GM13977 (cell line): ENCODE measurements around the gene GSTM4.

ENCODE experiments used
- DNase-seq: peaks from one replicate; pipeline ENCODE4 v3.0.0; 2012; ENCODE audit warnings: low spot score
- CTCF ChIP-seq: IDR thresholded peaks from 2 replicates; pipeline ENCODE4 v1.5.1; 2012; ENCODE audit warnings: mild to moderate bottlenecking, control low read depth; ENCODE audit not compliant: insufficient read depth; ENCODE audit errors: extremely low read depth, missing control alignments
- in situ Hi-C: fragments of 300-500 bp; cut with MboI; formaldehyde crosslinking; loops from one replicate; pipeline ENCODE4 v1.12.0; 2022; ENCODE audit warnings: low sequenced_read_pairs, low pct_unique_long_range_greater_than_20kb, mixed read lengths, inconsistent platforms; ENCODE audit not compliant: unreplicated experiment

Gene GSTM4

GRCh38 chr1:109655615-109656519, at the start of gene GSTM4:
Gene GSTM4 (plus strand): TSS chr1:109656099. CDS start chr1:109656390, 291 bp downstream.
- in situ Hi-C loops: no loop called here
- TF ChIP-seq CTCF: no peak
- peak; percentile 93 for DNase-seq

GRCh38 chr1:109609881-109610280, 46.0 kb upstream of the GSTM4 start:
- in situ Hi-C loops: no loop called here
- TF ChIP-seq CTCF: no peak

GRCh38 chr1:109610609-109611307, 45.1 kb upstream of the GSTM4 start:
- DNase-seq: no peak
- TF ChIP-seq CTCF: no peak
- in situ Hi-C loops: no loop called here

More at GRCh38 chr1:109609881-109610280, 46.0 kb upstream of the GSTM4 start:
- no peak for DNase-seq

GRCh38 chr1:109611308-109611990, 44.5 kb upstream of the GSTM4 start:
- no peak for DNase-seq
- no peak for TF ChIP-seq CTCF
- in situ Hi-C loops: no loop called here

GRCh38 chr1:109613361-109614147, 42.3 kb upstream of the GSTM4 start:
- in situ Hi-C loops: no loop called here
- TF ChIP-seq CTCF: no peak
- no peak for DNase-seq

GRCh38 chr1:109615879-109616278, 40.0 kb upstream of the GSTM4 start:
- no peak for TF ChIP-seq CTCF
- in situ Hi-C loops: no loop called here
- peak; percentile 20 for DNase-seq
